Activated naive CD8-positive, alpha-beta T cell treated with anti-CD3 and anti-CD28 coated beads, Interleukin-2, amount 50 U/mL, for 24 hours (primary cell): Measurements from ENCODE around the gene MTCH2.
"Not testable (repeated sequence)": the region's sequence is repeated elsewhere in the genome, so short reads cannot be mapped to it uniquely, and the experiment has no call there.

ENCODE experiments used
- ATAC-seq: fragments of 150-1000 bp; cut with Tn5 transposase; one replicate; pipeline ENCODE4 v1.10.0; 2021
- DNase-seq: peaks from one replicate; pipeline ENCODE4 v3.0.0; 2021
- H3K27ac Mint-ChIP-seq: one replicate; pipeline ENCODE4 v1.8.0; 2021; ENCODE audit warnings: mild to moderate bottlenecking, mixed read lengths
- H3K27me3 Mint-ChIP-seq: one replicate; pipeline ENCODE4 v1.8.0; 2021; ENCODE audit warnings: mixed read lengths
- H3K36me3 Mint-ChIP-seq: one replicate; pipeline ENCODE4 v1.8.0; 2021; ENCODE audit warnings: low read depth, mixed read lengths
- H3K4me1 Mint-ChIP-seq: one replicate; pipeline ENCODE4 v1.8.0; 2021; ENCODE audit warnings: mixed read lengths
- H3K4me3 Mint-ChIP-seq: one replicate; pipeline ENCODE4 v1.8.0; 2021; ENCODE audit warnings: mild to moderate bottlenecking, moderate library complexity, mixed read lengths
- H3K9me3 Mint-ChIP-seq: one replicate; pipeline ENCODE4 v1.8.0; 2021; ENCODE audit warnings: mixed read lengths

MTCH2 gene

DNA sequence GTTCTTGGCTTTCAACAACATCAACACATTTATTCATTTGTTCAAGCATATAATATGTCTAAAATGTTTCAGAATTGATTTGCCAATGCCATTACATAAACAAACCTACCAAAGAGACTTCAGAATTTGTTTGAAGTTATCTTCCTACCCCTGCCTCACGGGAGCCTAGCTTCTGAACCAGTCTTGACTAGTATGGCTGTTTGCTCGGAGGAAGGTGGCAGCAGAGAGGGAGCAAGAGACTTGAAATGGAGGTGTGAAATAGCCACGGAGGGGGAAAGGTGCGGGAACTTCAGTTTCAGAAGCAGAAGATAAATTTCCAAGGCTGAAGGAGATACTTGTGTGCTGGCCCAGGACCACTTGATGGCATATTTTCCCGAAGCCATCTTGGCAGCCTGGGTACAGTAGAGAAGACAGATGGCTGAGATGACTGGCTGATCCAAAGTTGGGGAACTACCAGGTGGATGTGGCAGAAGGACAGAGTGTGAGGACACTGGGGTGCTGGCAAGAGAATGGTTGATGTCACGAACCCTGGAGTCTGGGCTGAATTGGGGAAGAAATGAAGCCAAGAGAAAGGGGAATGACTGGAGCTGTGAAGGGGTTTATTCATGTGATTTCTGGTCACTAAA lies 14.0 kb upstream of the MTCH2 start:
- no peaks in the 10 kb centered on the region for H3K27me3 Mint-ChIP-seq
- H3K9me3 Mint-ChIP-seq, result peaks cover 12% of the 10 kb centered on the region
- no peaks in the 10 kb centered on the region for H3K4me1 Mint-ChIP-seq
- H3K4me3 Mint-ChIP-seq, result no peak overlapping the region
- no peaks in the 10 kb centered on the region for H3K36me3 Mint-ChIP-seq
- ATAC-seq (no peak), DNase-seq (no peak)
- no peak overlapping the region for H3K27ac Mint-ChIP-seq

DNA sequence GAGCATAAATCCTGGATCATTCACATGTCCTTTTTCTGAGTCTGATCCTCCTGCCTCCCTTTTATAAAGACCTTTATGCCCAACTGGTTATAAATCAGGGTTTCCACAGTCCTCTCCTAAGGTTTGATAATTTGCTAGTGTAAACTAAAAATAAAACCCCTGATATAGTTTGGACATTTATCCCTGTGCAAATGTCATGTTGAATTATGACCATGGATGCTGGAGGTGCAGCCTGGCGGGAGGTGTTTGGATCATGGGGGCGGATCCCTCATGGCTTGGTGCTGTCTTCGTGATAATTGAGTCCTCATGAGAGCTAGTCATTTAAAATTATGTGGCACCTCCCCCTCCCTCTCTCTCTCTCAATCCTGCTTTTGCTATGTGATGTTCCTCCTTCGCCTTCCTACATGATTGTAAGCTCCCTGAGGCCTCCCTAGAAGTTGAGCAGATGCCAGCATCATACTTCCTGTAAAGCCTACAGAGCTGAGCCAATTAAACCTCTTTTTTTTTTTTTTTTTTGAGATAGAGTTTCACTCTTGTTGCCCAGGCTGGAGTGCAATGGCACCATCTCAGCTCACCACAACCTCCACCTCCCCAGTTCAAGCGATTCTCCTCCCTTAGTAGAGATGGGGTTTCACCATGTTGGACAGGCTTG lies 9.6 kb upstream of the MTCH2 start:
- ATAC-seq (no peak), DNase-seq (no peak)
- Mint-ChIP-seq H3K27me3 (no peaks in the 10 kb centered on the region), H3K9me3 (peaks cover 12% of the 10 kb centered on the region), H3K36me3 (no peaks in the 10 kb centered on the region), H3K4me1 (no peaks in the 10 kb centered on the region), H3K27ac (no peak overlapping the region), H3K4me3 (no peak overlapping the region)

DNA sequence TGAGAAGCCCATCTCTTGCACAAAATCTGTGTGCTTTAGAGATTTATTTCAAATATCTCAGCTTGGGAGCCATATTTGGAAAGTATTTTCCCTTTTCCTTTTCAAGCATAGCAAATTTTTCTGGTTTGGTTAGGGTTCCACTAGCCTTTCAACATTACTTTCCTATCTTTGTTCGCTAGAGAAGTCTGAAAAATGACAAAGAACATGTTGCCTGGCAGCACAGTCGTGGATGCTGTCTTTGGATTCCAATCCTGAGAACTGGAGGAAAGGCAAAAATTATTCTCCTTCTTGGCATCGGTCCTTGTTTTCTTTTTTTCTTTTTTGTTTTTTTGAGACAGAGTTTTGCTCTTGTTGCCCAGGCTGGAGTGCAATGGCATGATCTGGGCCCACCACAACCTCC lies 6.9 kb upstream of the MTCH2 start:
- Mint-ChIP-seq H3K4me1 (no peaks in the 10 kb centered on the region), H3K27ac (no peak overlapping the region)

DNA sequence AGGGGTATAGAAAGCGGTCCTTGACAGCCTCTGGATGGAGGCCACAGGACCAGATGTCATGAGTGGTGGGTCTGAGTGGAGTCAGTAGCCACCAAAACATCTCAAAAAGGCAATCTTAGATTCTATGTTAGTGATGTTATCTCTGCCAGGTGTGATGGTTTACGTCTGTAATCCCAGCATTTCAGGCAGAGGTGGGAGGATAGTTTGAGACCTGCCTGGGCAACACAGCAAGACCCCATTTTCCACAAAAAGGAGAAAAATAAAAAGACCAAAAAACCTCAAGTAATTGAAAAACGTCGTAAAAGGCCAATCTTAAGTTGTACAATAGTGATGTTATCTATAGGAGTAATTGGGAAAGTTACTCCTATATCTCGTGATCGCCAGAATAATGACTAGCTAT lies 3.7 kb upstream of the MTCH2 start:
- DNase-seq (no peak), ATAC-seq (no peak)
- Mint-ChIP-seq H3K27ac (no peak overlapping the region), H3K9me3 (no peaks in the 10 kb centered on the region), H3K4me3 (no peak overlapping the region), H3K27me3 (no peaks in the 10 kb centered on the region), H3K36me3 (peaks cover 4% of the 10 kb centered on the region), H3K4me1 (peaks cover 14% of the 10 kb centered on the region)

More for the DNA sequence above, 6.9 kb upstream of the MTCH2 start:
- Mint-ChIP-seq H3K36me3 (no peaks in the 10 kb centered on the region), H3K27me3 (no peaks in the 10 kb centered on the region), H3K9me3 (peaks cover 12% of the 10 kb centered on the region), H3K4me3 (no peak overlapping the region)
- DNase-seq (no peak), ATAC-seq (no peak)

DNA sequence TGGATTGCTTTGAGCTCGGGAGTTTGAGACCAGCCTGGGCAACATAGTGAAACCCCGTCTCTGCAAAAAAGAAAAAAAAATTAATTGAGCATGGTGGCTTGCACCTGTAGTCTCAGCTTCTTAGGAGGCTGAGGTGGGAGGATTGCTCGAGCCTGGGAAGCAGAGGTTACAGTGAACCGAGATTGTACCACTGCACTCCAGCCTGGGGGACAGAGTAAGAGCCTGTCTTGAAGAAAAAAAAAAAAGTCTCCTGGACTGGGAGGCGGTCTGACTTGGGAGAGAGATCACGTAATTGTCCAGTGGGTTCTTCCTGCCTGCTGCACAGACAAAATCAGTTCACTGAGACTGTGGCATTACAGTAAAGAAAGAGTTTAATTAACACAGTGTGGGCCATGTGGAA lies 3.1 kb upstream of the MTCH2 start:
- Mint-ChIP-seq H3K4me3 (no peak overlapping the region), H3K27ac (no peak overlapping the region), H3K4me1 (peaks cover 20% of the 10 kb centered on the region), H3K36me3 (peaks cover 4% of the 10 kb centered on the region), H3K27me3 (no peaks in the 10 kb centered on the region), H3K9me3 (no peaks in the 10 kb centered on the region)
- no peak for DNase-seq
- ATAC-seq, result no peak

DNA sequence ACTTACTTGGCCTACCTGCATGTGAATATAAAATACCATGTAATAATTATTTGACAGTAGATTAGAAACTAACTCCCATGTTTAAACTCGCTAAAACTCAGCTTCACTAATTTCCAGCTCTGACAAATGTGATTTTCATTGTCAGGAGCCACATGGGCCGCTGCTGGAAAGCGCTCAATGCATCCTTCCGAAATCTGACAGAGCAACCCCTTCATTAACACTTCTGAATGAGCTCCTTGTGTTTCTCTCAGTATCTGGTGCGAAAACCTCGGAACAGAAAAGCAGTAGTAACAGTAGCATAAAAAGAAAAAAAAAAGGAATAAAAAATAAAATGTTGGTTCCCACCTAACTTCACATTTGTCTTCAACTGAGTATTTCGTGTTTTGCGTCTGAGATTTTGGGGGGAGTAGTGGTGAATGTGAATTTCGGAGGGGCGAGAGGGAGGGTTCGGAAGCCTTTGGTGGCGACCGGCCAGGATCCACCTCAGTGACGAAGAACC lies 710 bp downstream of the MTCH2 start:
- Mint-ChIP-seq H3K27ac (peak overlapping the region; percentile 97), H3K9me3 (no peaks in the 10 kb centered on the region), H3K4me1 (peaks cover 24% of the 10 kb centered on the region), H3K27me3 (no peaks in the 10 kb centered on the region), H3K36me3 (peaks cover 22% of the 10 kb centered on the region), H3K4me3 (peak overlapping the region; percentile 98)
- ATAC-seq (no peak), DNase-seq (no peak)

DNA sequence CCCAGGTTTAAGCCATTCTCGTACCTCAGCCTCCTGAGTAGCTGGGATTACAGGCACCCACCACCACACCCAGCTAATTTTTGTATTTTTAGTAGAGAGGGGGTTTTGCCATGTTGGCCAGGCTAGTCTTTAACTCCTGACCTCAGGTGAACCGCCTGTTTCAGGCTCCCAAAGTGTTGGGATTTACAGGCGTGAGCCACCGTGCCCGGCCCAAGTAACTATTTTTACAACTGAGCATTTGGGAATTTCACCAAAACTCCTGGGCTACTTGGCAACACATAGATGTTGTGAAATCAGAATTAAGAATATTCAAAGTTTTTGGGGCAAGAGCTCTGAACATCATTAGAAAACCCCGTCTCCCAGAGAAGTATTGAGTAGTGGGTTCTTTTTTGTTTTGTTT lies 1.9 kb downstream of the MTCH2 start:
- not testable (repeated sequence) for DNase-seq, H3K27me3 Mint-ChIP-seq, ATAC-seq, H3K9me3 Mint-ChIP-seq
- peaks cover 26% of the 10 kb centered on the region for H3K36me3 Mint-ChIP-seq
- H3K27ac Mint-ChIP-seq, result peak overlapping the region; percentile 97
- peak overlapping the region; percentile 98 for H3K4me3 Mint-ChIP-seq
- H3K4me1 Mint-ChIP-seq, result peaks cover 24% of the 10 kb centered on the region

DNA sequence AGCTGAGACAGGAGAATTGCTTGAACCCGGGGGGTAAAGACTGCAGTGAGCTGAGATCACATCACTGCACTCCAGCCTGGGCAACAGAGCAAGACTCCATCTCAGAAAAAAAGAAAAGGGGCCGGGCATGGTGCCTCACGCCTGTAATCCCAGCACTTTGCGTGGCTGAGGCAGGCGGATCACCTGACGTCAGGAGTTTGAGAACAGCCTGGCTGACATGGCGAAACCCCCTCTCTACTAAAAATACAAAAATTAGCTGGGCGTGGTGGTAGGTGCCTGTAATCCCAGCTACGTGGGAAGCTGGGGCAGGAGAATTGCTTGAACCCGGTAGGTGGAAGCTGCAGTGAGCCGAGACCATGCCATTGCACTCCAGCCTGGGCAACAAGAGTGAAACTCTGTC lies 6.0 kb downstream of the MTCH2 start:
- Mint-ChIP-seq H3K36me3 (peaks cover 45% of the 10 kb centered on the region), H3K4me1 (peaks cover 12% of the 10 kb centered on the region)
- not testable (repeated sequence) for H3K27me3 Mint-ChIP-seq, H3K4me3 Mint-ChIP-seq, H3K27ac Mint-ChIP-seq, ATAC-seq, H3K9me3 Mint-ChIP-seq, DNase-seq

DNA sequence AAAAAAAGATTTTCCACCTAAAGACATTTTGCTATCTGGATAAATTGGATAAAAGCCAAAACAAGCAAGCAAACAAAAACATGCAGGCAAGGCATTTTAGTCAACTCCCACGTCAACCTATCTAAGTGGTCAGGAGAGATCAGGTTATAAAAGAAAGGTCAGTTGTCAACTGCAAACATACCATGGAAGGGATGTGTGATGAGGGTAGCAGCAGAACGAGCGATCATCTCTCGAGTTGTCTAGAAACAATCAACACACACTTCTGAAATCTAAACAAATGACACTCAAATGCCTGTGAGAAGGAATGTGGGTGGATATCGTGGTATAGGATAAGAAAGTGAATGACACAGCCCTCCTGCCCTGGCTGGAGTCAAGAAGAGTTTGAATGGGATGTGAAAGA lies 10.9 kb downstream of the MTCH2 start:
- H3K36me3 Mint-ChIP-seq, result peaks cover 62% of the 10 kb centered on the region

DNA sequence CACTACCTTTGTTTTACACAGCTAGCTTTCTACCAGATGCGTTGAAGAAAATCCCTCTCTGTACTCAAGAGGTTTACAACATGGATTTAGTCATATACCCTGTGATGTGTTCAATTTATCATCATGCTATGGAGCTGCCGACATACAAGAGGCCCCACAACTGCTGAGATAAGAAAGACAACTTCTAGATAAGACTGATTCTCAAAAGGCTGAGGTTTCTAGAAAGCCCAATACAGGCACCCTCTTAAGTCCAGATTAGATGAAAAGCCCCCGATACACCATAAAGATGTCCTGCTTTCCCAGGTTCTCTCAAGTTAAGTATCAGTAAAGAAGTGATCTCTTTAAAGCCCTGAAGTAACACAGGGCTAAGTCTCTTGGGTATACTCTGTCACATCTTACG lies 14.3 kb downstream of the MTCH2 start:
- no peak overlapping the region for H3K4me3 Mint-ChIP-seq
- DNase-seq (no peak), ATAC-seq (no peak)
- H3K27me3 Mint-ChIP-seq, result no peaks in the 10 kb centered on the region
- H3K36me3 Mint-ChIP-seq, result peaks cover 55% of the 10 kb centered on the region
- H3K9me3 Mint-ChIP-seq, result no peaks in the 10 kb centered on the region
- no peak overlapping the region for H3K27ac Mint-ChIP-seq
- no peaks in the 10 kb centered on the region for H3K4me1 Mint-ChIP-seq

More for the DNA sequence above, 10.9 kb downstream of the MTCH2 start:
- no peak overlapping the region for H3K27ac Mint-ChIP-seq
- no peaks in the 10 kb centered on the region for H3K4me1 Mint-ChIP-seq
- no peak overlapping the region for H3K4me3 Mint-ChIP-seq
- H3K27me3 Mint-ChIP-seq, result no peaks in the 10 kb centered on the region
- DNase-seq, result no peak
- ATAC-seq, result no peak
- no peaks in the 10 kb centered on the region for H3K9me3 Mint-ChIP-seq

DNA sequence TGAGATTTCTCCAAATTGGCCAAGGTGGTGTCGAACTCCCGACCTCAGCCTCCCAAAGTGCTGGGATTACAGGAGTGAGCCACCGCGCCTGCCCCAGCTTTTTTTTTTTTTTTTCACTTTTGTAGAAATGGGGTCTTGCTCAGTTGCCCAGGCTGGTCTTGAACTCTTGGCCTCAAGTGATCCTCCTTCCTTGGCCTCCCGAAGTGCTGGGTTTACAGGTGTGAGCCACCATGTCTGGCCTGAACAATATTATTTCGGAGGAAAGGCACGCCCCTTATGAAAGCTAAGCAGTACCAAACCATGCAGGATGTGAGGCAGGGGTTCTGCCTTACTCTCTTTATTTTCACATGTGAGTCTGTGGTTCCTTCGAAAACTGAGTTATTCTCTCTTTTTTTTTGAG lies 16.1 kb downstream of the MTCH2 start:
- H3K27ac Mint-ChIP-seq, result no peak overlapping the region
- no peaks in the 10 kb centered on the region for H3K27me3 Mint-ChIP-seq
- no peaks in the 10 kb centered on the region for H3K4me1 Mint-ChIP-seq
- no peak overlapping the region for H3K4me3 Mint-ChIP-seq
- DNase-seq, result no peak
- H3K9me3 Mint-ChIP-seq, result no peaks in the 10 kb centered on the region
- no peak for ATAC-seq
- H3K36me3 Mint-ChIP-seq, result peaks cover 50% of the 10 kb centered on the region

DNA sequence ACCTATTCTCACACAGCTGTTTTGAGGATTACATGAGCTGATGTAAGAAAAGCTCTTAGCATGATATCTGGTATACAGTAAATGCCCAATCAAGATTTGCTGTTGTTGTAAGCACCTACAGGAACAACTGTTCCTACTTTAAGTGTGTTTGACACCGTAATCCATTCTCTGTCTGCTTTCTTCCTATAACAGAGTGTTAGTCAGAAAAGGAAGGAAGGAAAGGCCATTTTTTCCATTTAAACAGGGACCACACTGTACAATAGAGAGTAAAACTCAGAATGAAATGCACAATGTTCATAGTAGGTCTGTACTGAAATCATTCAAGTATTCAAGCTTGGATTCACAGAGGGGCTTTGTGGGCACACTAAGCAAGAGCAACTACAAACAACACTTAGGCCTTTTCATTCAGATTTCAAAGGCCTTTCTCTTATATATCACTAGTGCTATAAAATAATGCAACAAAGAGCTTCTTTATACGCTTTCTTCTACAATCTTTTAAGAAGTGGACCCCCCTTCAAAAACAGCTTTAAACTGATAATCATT lies 21.5 kb downstream of the MTCH2 start:
- Mint-ChIP-seq H3K4me3 (no peak overlapping the region), H3K9me3 (no peaks in the 10 kb centered on the region), H3K27ac (no peak overlapping the region), H3K36me3 (peaks cover 23% of the 10 kb centered on the region), H3K27me3 (no peaks in the 10 kb centered on the region), H3K4me1 (no peaks in the 10 kb centered on the region)
- DNase-seq, result no peak
- ATAC-seq, result no peak

DNA sequence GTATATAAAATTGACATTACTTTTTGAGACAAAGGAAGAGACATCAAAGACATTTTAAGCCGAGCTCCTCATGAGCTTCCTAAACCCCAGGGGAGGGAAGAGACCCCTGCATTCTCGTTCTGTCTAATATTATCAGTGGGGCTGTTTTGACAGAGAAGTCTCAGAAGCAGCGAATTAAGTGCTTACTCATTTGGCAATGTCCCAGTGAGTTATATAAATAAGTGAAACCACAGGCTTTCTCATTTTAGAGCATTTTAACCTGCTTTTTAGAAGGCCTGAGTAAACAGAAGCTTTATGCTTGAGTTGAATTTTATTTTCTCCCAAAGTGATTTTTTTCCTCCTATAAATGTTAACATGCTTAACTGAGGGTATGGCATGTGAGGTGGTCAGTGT lies 24.9 kb downstream of the MTCH2 start:
- Mint-ChIP-seq H3K36me3 (peaks cover 11% of the 10 kb centered on the region), H3K27ac (no peak overlapping the region), H3K4me3 (no peak overlapping the region), H3K4me1 (no peaks in the 10 kb centered on the region), H3K9me3 (no peaks in the 10 kb centered on the region), H3K27me3 (no peaks in the 10 kb centered on the region)
- ATAC-seq (no peak), DNase-seq (no peak)

DNA sequence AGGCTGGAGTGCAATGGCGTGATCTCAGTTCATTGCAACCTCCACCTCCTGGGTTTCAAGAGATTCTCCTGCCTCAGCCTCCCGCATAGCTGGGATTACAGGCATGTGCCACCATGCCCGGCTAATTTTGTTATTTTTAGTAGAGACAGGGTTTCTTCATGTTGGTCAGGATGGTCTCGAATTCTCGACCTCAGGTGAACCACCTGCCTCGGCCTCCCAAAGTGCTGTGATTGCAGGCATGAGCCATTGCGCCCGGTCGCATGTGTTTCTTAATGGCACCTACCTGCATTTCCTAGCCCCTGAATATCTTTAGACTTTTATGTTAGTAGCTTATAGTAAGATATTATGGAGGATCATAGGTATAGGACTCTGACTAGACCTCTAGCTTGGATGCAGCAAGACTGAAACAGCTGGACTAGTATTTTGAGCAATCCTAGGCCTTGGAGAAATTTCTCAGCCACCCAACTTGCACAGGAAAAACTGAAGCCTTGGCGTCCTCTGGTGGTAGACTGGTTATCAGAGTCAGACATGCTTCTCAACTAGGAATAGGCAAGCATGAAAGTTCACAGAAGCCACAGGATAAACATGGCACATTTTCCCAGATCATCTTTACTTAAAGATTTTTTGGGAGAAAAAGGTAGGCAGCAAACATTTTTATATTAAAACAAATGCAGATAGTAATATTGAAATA lies 25.5 kb downstream of the MTCH2 start:
- H3K36me3 Mint-ChIP-seq, result peaks cover 11% of the 10 kb centered on the region
- no peak overlapping the region for H3K4me3 Mint-ChIP-seq
- no peak for DNase-seq
- no peak overlapping the region for H3K27ac Mint-ChIP-seq
- H3K9me3 Mint-ChIP-seq, result no peaks in the 10 kb centered on the region
- no peak for ATAC-seq
- H3K27me3 Mint-ChIP-seq, result no peaks in the 10 kb centered on the region
- no peaks in the 10 kb centered on the region for H3K4me1 Mint-ChIP-seq

DNA sequence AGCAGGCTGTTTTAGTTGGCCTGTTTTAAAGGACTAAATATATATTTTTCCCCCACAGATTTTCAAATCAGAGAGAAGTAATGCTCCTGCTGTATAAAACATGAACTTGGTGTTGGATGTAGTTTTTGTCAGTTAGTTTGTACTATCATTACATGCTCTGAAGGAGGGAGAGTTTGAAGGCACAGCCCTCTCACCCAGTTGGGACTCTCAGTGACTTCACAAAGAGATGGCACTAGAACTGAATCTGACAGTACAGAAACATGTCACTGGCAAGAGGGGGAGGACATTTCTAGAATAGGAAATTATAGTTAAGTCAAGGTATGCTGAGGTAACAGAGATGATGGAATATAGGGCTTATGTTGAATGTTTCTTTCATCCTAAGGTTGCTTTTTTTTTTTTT lies 27.1 kb downstream of the MTCH2 start:
- peaks cover 3% of the 10 kb centered on the region for H3K4me1 Mint-ChIP-seq
- no peak overlapping the region for H3K27ac Mint-ChIP-seq
- peaks cover 6% of the 10 kb centered on the region for H3K36me3 Mint-ChIP-seq
- DNase-seq, result no peak
- no peaks in the 10 kb centered on the region for H3K9me3 Mint-ChIP-seq
- ATAC-seq, result no peak
- no peak overlapping the region for H3K4me3 Mint-ChIP-seq
- no peaks in the 10 kb centered on the region for H3K27me3 Mint-ChIP-seq
